GM20431 (cell line): ENCODE data around the gene MECP2.

Experiments used
- in situ Hi-C: fragments of 300-500 bp; cut with MseI, MboI; formaldehyde crosslinking; loops from one replicate; pipeline ENCODE4 v1.15.0; 2020; ENCODE audit warnings: low sequenced_read_pairs; ENCODE audit not compliant: unreplicated experiment

Gene MECP2

GRCh38 chrX:154040307-154040756 lies 57.2 kb downstream of the MECP2 start:
- in situ Hi-C loops, result no loop called here

GRCh38 chrX:154039577-154039976 lies 57.9 kb downstream of the MECP2 start:
- in situ Hi-C loops, result no loop called here

- in situ Hi-C loops, result no loop called here
These were observed 58.9 kb downstream of the MECP2 start for GRCh38 chrX:154038656-154039055.

GRCh38 chrX:154037754-154038153 lies 59.8 kb downstream of the MECP2 start:
- in situ Hi-C loops, result no loop called here

GRCh38 chrX:154036513-154036912 lies 61.0 kb downstream of the MECP2 start:
- in situ Hi-C loops, result no loop called here

- in situ Hi-C loops, result no loop called here
These were observed 63.7 kb downstream of the MECP2 start for GRCh38 chrX:154033848-154034247.

- in situ Hi-C loops, result no loop called here
These were observed 64.9 kb downstream of the MECP2 start for GRCh38 chrX:154032653-154033052.

- in situ Hi-C loops, result no loop called here
These were observed 65.4 kb downstream of the MECP2 start for GRCh38 chrX:154032160-154032559.

- in situ Hi-C loops, result no loop called here
These were observed 66.7 kb downstream of the MECP2 start for GRCh38 chrX:154030715-154031305.

- in situ Hi-C loops, result no loop called here
These were observed 67.3 kb downstream of the MECP2 start for GRCh38 chrX:154030266-154030665.

- in situ Hi-C loops, result no loop called here
These were observed 68.1 kb downstream of the MECP2 start for GRCh38 chrX:154029439-154029838.

GRCh38 chrX:154028502-154029184 lies 68.9 kb downstream of the MECP2 start:
- in situ Hi-C loops, result no loop called here

GRCh38 chrX:154027986-154028385 lies 69.5 kb downstream of the MECP2 start:
- in situ Hi-C loops, result no loop called here

GRCh38 chrX:154027022-154027402 lies 70.5 kb downstream of the MECP2 start:
- in situ Hi-C loops, result no loop called here

GRCh38 chrX:154026136-154027021 lies 71.1 kb downstream of the MECP2 start:
- in situ Hi-C loops, result no loop called here

GRCh38 chrX:154025230-154025629 lies 72.3 kb downstream of the MECP2 start:
- in situ Hi-C loops, result no loop called here

GRCh38 chrX:154024271-154024670 lies 73.2 kb downstream of the MECP2 start:
- in situ Hi-C loops, result no loop called here

GRCh38 chrX:154023276-154024000 lies 74.1 kb downstream of the MECP2 start:
- in situ Hi-C loops, result no loop called here

- in situ Hi-C loops, result no loop called here
These were observed 75.4 kb downstream of the MECP2 start for GRCh38 chrX:154022108-154022507.

GRCh38 chrX:154021131-154021611 lies 76.3 kb downstream of the MECP2 start:
- in situ Hi-C loops, result no loop called here
